Uterus (tissue), 4 donors: ENCODE measurements around the gene PLEKHD1. TPM values are rescaled to one million over a fixed set of nuclear protein-coding genes. Genes with fewer than 3 reads are reported as not detected.

ENCODE experiments used
- DNase-seq, 2 donors: peaks; one replicate each; pipeline ENCODE4 v3.0.0-alpha.2; 2019 to 2020
- H3K27ac ChIP-seq, 2 donors: fragments of 200-600 bp; sonication (generic); 1 replicate in 1 of 2; 2 replicates in 1 of 2; pipeline ENCODE4 v1.5.1; 2016 to 2018
- H3K27me3 ChIP-seq, 2 donors: fragments of 200-600 bp; sonication (generic); one replicate each; pipeline ENCODE4 v1.5.1; 2018 to 2019; ENCODE audit warnings: control low read depth in 1 of 2
- H3K36me3 ChIP-seq, 2 donors: fragments of 200-600 bp; sonication (generic); one replicate each; pipeline ENCODE4 v1.5.1; 2019; ENCODE audit warnings: control low read depth in 1 of 2
- H3K4me1 ChIP-seq, 2 donors: fragments of 200-600 bp; sonication (generic); one replicate each; pipeline ENCODE4 v1.5.1; 2018 to 2019; ENCODE audit warnings: control low read depth in 1 of 2
- H3K4me3 ChIP-seq, 2 donors: fragments of 200-600 bp; sonication (generic); 1 replicate in 1 of 2; 2 replicates in 1 of 2; pipeline ENCODE4 v1.5.1; 2018 to 2019; ENCODE audit warnings: mild to moderate bottlenecking in 1 of 2
- H3K9me3 ChIP-seq, 2 donors: fragments of 200-600 bp; sonication (generic); one replicate each; pipeline ENCODE4 v1.5.1; 2019; ENCODE audit warnings: control low read depth in 1 of 2
- POLR2A ChIP-seq, 2 donors: fragments of 450-650 bp; IDR thresholded peaks; one replicate each; pipeline ENCODE4 v1.6.1; 2016; ENCODE audit warnings: antibody characterized with exemption in 2 of 2, mild to moderate bottlenecking in 1 of 2, moderate library complexity in 1 of 2
- intact Hi-C: fragments of 100-400 bp; cut with DNase I; formaldehyde crosslinking; loops from one replicate; pipeline ENCODE4 v1.15.1; 2023; ENCODE audit warnings: low total_unique reads
- total RNA-seq, 4 donors: library from RNA; depleted of rRNA in 3 of 4; stranded (reverse); fragments of >200 nt in 3 of 4; gene quantifications; one replicate each; pipeline versions ENCODE4 v1.1.0 to v1.2.4, GENCODE V29; 2014 to 2023
- TF ChIP-seq, protein P1 (sequence below), 4 experiments: fragments of 200-600 bp in 2 of 4; fragments of 450-650 bp in 2 of 4; sonication (generic) in 2 of 4; IDR thresholded peaks; one replicate each; pipeline ENCODE4 v1.5.1; 2016 to 2019; ENCODE audit warnings: antibody characterized with exemption in 4 of 4, mild to moderate bottlenecking in 2 of 4, moderate library complexity in 1 of 4
- donor health status: DM: yes; HTN: yes; CAD: no.

The PLEKHD1 gene
- total RNA-seq, 4 donors from 2014 or later, result 0.24 to 0.76 TPM; not detected in 2

DNA sequence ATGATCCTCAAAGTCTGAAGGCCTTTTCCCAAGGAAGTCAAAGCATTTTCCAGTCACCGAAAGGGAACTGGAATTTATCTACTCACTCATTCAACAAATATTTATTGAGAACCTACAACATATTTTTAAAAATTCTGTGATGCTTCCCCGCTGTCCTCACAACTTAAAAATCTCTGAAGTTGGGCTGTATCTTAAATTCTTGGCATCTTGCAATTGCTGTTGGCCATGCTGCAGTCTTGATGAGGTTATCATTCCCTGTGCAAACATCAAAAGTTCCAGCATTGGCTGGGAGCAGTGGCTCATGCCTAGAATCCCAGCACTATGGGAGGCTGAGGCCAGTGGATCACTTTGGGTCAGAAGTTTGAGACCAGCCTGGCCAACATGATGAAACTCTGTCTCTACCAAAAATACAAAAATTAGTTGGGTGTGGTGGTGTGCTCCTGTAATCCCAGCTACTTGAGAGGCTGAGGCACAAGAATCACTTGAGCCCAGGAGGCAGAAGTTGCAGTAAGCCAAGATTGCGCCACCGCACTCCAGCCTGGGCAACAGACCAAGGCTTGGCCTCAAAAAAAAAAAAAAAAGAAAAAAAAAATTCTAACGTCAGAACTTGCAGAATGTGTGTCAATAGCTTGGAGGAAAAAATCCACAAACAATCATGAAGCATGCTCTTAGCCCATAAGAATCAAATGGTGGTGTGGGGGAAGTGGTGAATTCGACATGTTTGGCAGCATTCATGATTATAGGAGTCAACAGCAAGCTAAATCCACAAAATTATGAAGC is 55.3 kb downstream of the PLEKHD1 start:
- intact Hi-C loops, result no loop called here
- Histone ChIP-seq H3K27ac (no peak overlapping the region), H3K9me3 (no peaks in the 10 kb centered on the region), H3K4me3 (no peak overlapping the region), H3K36me3 (no peaks in the 10 kb centered on the region), H3K27me3 (no peaks in the 10 kb centered on the region), H3K4me1 (no peaks in the 10 kb centered on the region)
- no peak for TF ChIP-seq POLR2A (IDR thresholded peaks at IDR 0.05)
- TF ChIP-seq, protein P1, sequence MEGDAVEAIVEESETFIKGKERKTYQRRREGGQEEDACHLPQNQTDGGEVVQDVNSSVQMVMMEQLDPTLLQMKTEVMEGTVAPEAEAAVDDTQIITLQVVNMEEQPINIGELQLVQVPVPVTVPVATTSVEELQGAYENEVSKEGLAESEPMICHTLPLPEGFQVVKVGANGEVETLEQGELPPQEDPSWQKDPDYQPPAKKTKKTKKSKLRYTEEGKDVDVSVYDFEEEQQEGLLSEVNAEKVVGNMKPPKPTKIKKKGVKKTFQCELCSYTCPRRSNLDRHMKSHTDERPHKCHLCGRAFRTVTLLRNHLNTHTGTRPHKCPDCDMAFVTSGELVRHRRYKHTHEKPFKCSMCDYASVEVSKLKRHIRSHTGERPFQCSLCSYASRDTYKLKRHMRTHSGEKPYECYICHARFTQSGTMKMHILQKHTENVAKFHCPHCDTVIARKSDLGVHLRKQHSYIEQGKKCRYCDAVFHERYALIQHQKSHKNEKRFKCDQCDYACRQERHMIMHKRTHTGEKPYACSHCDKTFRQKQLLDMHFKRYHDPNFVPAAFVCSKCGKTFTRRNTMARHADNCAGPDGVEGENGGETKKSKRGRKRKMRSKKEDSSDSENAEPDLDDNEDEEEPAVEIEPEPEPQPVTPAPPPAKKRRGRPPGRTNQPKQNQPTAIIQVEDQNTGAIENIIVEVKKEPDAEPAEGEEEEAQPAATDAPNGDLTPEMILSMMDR (IDR thresholded peaks at IDR 0.05), result no peak
- DNase-seq, result no peak

DNA sequence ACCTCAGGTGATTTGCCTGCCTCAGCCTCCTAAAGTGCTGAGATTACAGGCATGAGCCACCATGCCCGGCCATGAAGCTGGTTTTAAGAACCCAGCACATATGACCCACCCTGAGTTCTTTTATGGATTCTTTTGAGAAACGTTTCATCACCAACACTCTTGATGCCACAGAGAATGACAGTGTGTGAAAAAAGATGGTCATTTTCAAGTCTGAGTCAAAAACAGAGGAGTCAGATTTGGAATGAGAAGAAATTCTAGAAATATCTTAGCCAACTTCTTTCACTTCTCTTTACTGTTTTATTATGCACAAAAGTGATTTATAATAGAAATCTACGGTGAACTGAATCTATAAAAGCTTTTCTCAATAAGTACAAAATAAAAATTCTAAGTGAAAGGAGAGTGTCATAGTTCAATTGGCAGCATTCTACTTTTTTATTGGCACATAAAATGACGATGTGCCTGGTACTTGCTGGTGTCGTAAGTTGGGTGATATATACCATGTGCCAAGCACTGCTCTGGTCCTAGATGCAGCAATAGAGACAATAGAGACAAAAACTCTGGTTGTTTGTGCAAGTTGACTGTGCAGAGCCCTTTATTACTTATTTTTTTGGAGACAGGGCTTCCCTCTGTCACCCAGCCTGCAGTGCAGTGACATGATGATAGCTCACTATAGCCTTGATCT is 56.3 kb downstream of the PLEKHD1 start:
- H3K27ac ChIP-seq, result no peak overlapping the region
- H3K27me3 ChIP-seq, result no peaks in the 10 kb centered on the region
- TF ChIP-seq, protein P1 (IDR thresholded peaks at IDR 0.05), result no peak
- TF ChIP-seq POLR2A (IDR thresholded peaks at IDR 0.05), result no peak
- no peak overlapping the region for H3K4me3 ChIP-seq
- intact Hi-C loops, result no loop called here
- DNase-seq, result no peak
- H3K4me1 ChIP-seq, result no peaks in the 10 kb centered on the region
- no peaks in the 10 kb centered on the region for H3K9me3 ChIP-seq
- no peaks in the 10 kb centered on the region for H3K36me3 ChIP-seq

DNA sequence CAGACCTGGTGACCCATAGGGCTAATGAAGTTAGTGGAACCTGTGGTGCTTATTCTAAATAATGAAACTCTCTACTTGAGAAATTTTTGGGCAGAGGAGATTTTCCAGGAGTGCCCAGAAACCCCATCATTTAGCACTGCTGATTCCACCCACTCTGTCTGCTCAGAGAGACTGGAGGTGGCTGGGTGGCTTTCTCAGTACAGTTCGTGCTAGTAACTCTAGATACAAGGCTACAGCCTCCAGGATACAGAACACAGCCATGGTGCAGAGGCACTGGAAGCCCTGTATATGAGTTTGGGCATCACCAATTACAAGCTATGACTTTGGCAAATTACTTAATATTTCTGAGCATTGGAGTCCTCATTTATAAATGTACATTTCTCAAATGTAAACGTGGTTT is 57.8 kb downstream of the PLEKHD1 start:
- Histone ChIP-seq H3K4me1 (no peaks in the 10 kb centered on the region), H3K36me3 (no peaks in the 10 kb centered on the region), H3K9me3 (no peaks in the 10 kb centered on the region), H3K4me3 (no peak overlapping the region), H3K27me3 (no peaks in the 10 kb centered on the region), H3K27ac (no peak overlapping the region)
- intact Hi-C loops, result no loop called here
- TF ChIP-seq, protein P1 (IDR thresholded peaks at IDR 0.05), result no peak
- no peak for TF ChIP-seq POLR2A (IDR thresholded peaks at IDR 0.05)
- DNase-seq, result no peak

DNA sequence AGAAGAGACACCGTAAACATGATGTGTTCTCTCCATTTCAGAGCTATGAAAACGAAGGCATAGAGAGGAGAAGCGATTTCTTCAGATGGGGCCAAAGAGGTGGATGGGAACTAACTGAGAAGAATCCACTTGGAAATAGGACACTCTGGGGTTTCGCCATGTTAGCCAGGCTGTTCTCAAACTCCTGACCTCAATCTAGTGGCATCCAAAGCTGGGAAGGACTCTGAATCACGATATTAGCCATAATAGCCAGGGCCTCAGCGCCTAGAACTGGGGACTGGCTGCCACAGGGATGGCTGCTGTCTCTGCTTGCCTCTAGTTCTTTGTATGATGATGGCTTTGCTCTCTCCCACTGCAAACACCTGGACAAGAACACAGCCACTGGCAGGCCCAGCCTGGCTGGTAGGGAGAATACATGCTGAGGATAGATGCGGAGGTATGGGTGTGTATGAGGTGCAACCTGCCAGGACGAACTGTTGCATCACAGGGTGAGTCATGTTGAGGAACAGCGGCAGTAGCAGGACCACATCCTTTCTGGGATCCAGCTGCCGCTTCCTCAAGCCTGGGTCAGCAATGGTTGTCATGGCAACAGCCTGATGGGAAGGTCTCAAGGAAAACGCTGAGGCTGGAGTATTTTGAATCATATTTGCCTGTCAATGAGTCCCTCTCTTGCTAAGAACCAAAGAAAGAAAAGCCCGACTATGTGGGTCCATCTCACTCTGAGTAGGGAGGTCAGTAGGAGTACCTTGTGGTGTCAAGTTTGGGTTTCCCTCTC is 59.0 kb downstream of the PLEKHD1 start:
- Histone ChIP-seq H3K9me3 (no peaks in the 10 kb centered on the region), H3K27ac (no peak overlapping the region), H3K4me1 (no peaks in the 10 kb centered on the region), H3K4me3 (no peak overlapping the region), H3K27me3 (no peaks in the 10 kb centered on the region), H3K36me3 (no peaks in the 10 kb centered on the region)
- DNase-seq, result peak in 1 of 2 donors; percentile 21
- TF ChIP-seq, protein P1 (IDR thresholded peaks at IDR 0.05), result no peak
- TF ChIP-seq POLR2A (IDR thresholded peaks at IDR 0.05), result no peak
- intact Hi-C loops, result no loop called here
